GM12878 (cell line): Measurements from ENCODE around the gene CSK. TPM values are rescaled to one million over a fixed set of nuclear protein-coding genes. Genes with fewer than 3 reads are reported as not detected.
A peak's percentile ranks its signal among the peaks of the same experiment; 100 is the strongest.

Experiments used
- ATAC-seq: fragments of 200-7000 bp; cut with Tn5 transposase; 3 replicates; pipeline ENCODE4 v1.9.1; 2020; ENCODE audit warnings: mild to moderate bottlenecking, moderate library complexity
- BruUV-seq: library from RNA; stranded (reverse); fragments of 400-500 nt; replicated peaks from 2 replicates; lab custom pipeline; 2021; lab: Mats Ljungman, UMichigan
- CTCF ChIA-PET: fragments of 300-600 bp; sonication (Branson Sonifier 250); formaldehyde crosslinking; extraction: SDS; loops from one replicate; lab custom pipeline; 2021; ENCODE audit warnings: inconsistent platforms; lab: Yijun Ruan, JAX
- POLR2A ChIA-PET: fragments of 350-600 bp; formaldehyde crosslinking; extraction: SDS; loops from one replicate; lab custom pipeline; 2021; ENCODE audit warnings: inconsistent platforms; lab: Charles Lee
- RAD21 ChIA-PET: fragments of 300-600 bp; sonication (Branson Sonifier 250); formaldehyde crosslinking; loops from one replicate; lab custom pipeline; 2023; ENCODE audit warnings: antibody characterized with exemption; ENCODE audit not compliant: unreplicated experiment; lab: Charles Lee
- SMC1A ChIA-PET: fragments of 300-600 bp; sonication (Branson Sonifier 250); formaldehyde crosslinking; loops from one replicate; lab custom pipeline; 2023; ENCODE audit not compliant: unreplicated experiment, uncharacterized antibody; lab: Charles Lee
- DNase-seq: peaks from one replicate; pipeline ENCODE4 v3.0.0-alpha.2; 2011; ENCODE audit warnings: low read depth, low spot score
- FAIRE-seq: peaks from 3 replicates; lab custom pipeline; 2011; peaks lifted over from hg19 to GRCh38; lab: Jason Lieb, UNC
- H2AFZ ChIP-seq: 2 replicates; pipeline ENCODE4 v1.6.0; 2011; ENCODE audit warnings: low read depth, low read length, control low read depth; ENCODE audit not compliant: control insufficient read depth
- H3K27ac ChIP-seq: 2 replicates; pipeline ENCODE4 v1.5.1; 2011; ENCODE audit warnings: control low read depth; ENCODE audit not compliant: control insufficient read depth, insufficient read depth
- H3K27me3 ChIP-seq, 2 experiments: replicated peaks in 1 of 2; 2 replicates each; pipeline versions ENCODE4 v1.6.0 to v1.6.1; 2011; ENCODE audit warnings: low read length in 1 of 2; ENCODE audit not compliant: control insufficient read depth in 2 of 2, insufficient read depth in 2 of 2
- H3K36me3 ChIP-seq, 2 experiments: 2 replicates each; pipeline ENCODE4 v1.5.1; 2011; ENCODE audit warnings: low read length in 1 of 2; ENCODE audit not compliant: control insufficient read depth in 2 of 2, insufficient read depth in 2 of 2
- H3K4me1 ChIP-seq: 2 replicates; pipeline ENCODE4 v1.6.1; 2011; ENCODE audit warnings: mild to moderate bottlenecking, low read length, moderate library complexity, mixed read lengths; ENCODE audit not compliant: control insufficient read depth, insufficient read depth
- H3K4me2 ChIP-seq: 2 replicates; pipeline ENCODE4 v1.6.0; 2011; ENCODE audit warnings: control low read depth; ENCODE audit not compliant: control insufficient read depth, insufficient read depth
- H3K4me3 ChIP-seq: fragments of 200-600 bp; sonication (generic); 2 replicates; pipeline ENCODE4 v1.5.1; 2016
- H3K79me2 ChIP-seq: 2 replicates; pipeline ENCODE4 v1.6.0; 2011; ENCODE audit warnings: low read length; ENCODE audit not compliant: control insufficient read depth, insufficient read depth
- H3K9ac ChIP-seq: 2 replicates; pipeline ENCODE4 v1.8.0; 2011; ENCODE audit warnings: low read length, control low read depth, mixed read lengths; ENCODE audit not compliant: control insufficient read depth, insufficient read depth
- H3K9me3 ChIP-seq: replicated peaks from 3 replicates; pipeline ENCODE4 v1.5.1; 2011; ENCODE audit warnings: mild to moderate bottlenecking, low read length; ENCODE audit not compliant: control insufficient read depth, insufficient read depth
- H4K20me1 ChIP-seq: 2 replicates; pipeline ENCODE4 v1.6.0; 2011; ENCODE audit not compliant: control insufficient read depth, insufficient read depth
- BACH1 ChIP-seq: fragments of 450-650 bp; IDR thresholded peaks from 2 replicates; pipeline ENCODE4 v1.6.1; 2017; ENCODE audit warnings: mild to moderate bottlenecking, borderline replicate concordance
- CBFB ChIP-seq: IDR thresholded peaks from 2 replicates; pipeline ENCODE4 v1.6.1; 2016; ENCODE audit warnings: antibody characterized with exemption, low read depth
- CREM ChIP-seq: IDR thresholded peaks from 2 replicates; pipeline ENCODE4 v1.6.1; 2014; ENCODE audit warnings: antibody characterized with exemption, low read depth
- HDGF ChIP-seq: fragments of 450-650 bp; IDR thresholded peaks from 2 replicates; pipeline ENCODE4 v1.6.1; 2016; ENCODE audit warnings: antibody characterized with exemption
- IKZF1 ChIP-seq: fragments of 450-650 bp; conservative IDR thresholded peaks from 2 replicates; pipeline ENCODE4 v1.6.1; 2017; ENCODE audit warnings: antibody characterized with exemption, mild to moderate bottlenecking
- LARP7 ChIP-seq: fragments of 450-650 bp; IDR thresholded peaks from 2 replicates; pipeline ENCODE4 v1.6.1; 2017; ENCODE audit warnings: mild to moderate bottlenecking
- MEF2A ChIP-seq: IDR thresholded peaks from 2 replicates; pipeline ENCODE4 v1.6.1; 2011; ENCODE audit warnings: low read depth, mild to moderate bottlenecking, low read length, moderate library complexity; ENCODE audit not compliant: insufficient read depth
- NR2F1 ChIP-seq: fragments of 450-650 bp; conservative IDR thresholded peaks from 2 replicates; pipeline ENCODE4 v1.6.1; 2017; ENCODE audit warnings: mild to moderate bottlenecking
- PAX8 ChIP-seq: fragments of 450-650 bp; IDR thresholded peaks from 2 replicates; pipeline ENCODE4 v1.6.1; 2017; ENCODE audit warnings: mild to moderate bottlenecking, moderate library complexity
- PML ChIP-seq: IDR thresholded peaks from 2 replicates; pipeline ENCODE4 v1.6.1; 2012; ENCODE audit warnings: low read length, inconsistent platforms
- RELA ChIP-seq: fragments of 450-650 bp; IDR thresholded peaks from 2 replicates; pipeline ENCODE4 v1.8.0; 2014; ENCODE audit warnings: borderline replicate concordance; ENCODE audit not compliant: partially characterized antibody
- SPI1 ChIP-seq: IDR thresholded peaks from 2 replicates; pipeline ENCODE4 v1.6.1; 2011; ENCODE audit warnings: low read depth, mild to moderate bottlenecking, low read length, moderate library complexity, borderline replicate concordance; ENCODE audit not compliant: insufficient read depth
- TAF1 ChIP-seq: IDR thresholded peaks from 2 replicates; pipeline ENCODE4 v1.6.1; 2011; ENCODE audit warnings: mild to moderate bottlenecking, low read depth, low read length, borderline replicate concordance
- ZNF207 ChIP-seq: fragments of 450-650 bp; IDR thresholded peaks from 2 replicates; pipeline ENCODE4 v1.6.1; 2014; ENCODE audit warnings: antibody characterized with exemption, mild to moderate bottlenecking, borderline replicate concordance
- WGBS: methylation state at CpG from one replicate; pipeline ENCODE4 v1.1.6; 2016; ENCODE audit warnings: low lambda C conversion rate; ENCODE audit not compliant: insufficient replicate concordance, insufficient coverage; ENCODE audit errors: missing lambda C conversion rate; 5-methylcytosine and 5-hydroxymethylcytosine counted together
- in situ Hi-C: fragments of 300-500 bp; cut with MboI; formaldehyde crosslinking; loops from 9 replicates; pipeline ENCODE4 v1.14.3; 2018; ENCODE audit warnings: mixed read lengths
- intact Hi-C: fragments of 100-400 bp; cut with micrococcal nuclease; formaldehyde crosslinking; loops from one replicate; pipeline ENCODE4 v1.14.2; 2022; ENCODE audit not compliant: unreplicated experiment
- polyA plus RNA-seq, 11 experiments: library from polyadenylated mRNA; depleted of rRNA in 4 of 11; unstranded in 6 of 11; stranded (reverse) in 5 of 11; fragments of >200 nt; fragmentation: Nextera tagmentation in 4 of 11; fragmentation: Illumina TruSeq in 1 of 11; extraction: Ambion mirVana in 4 of 11; extraction: Trizol in 1 of 11; gene quantifications; 1 replicate in 1 of 11; 2 replicates in 10 of 11; pipeline versions ENCODE4 v1.2.1 to v1.2.3, GENCODE V29; 2011 to 2016; ENCODE audit warnings: inconsistent platforms in 2 of 11, missing spikeins in 2 of 11, low read depth in 1 of 11
- total RNA-seq, 4 experiments: library from RNA; depleted of rRNA in 3 of 4; stranded (reverse); fragments of >200 nt in 3 of 4; fragmentation: Illumina TruSeq in 1 of 4; extraction: Trizol in 1 of 4; gene quantifications; 2 replicates each; pipeline versions ENCODE4 v1.2.1 to v1.2.3, GENCODE V29; 2013 to 2021
- TF ChIP-seq, protein P1 (sequence below): IDR thresholded peaks from 2 replicates; pipeline ENCODE4 v1.6.1; 2012; ENCODE audit warnings: low read depth, low read length, improper control_type of control experiment
- TF ChIP-seq, protein P2 (sequence below): fragments of 450-650 bp; IDR thresholded peaks from 2 replicates; pipeline ENCODE4 v1.6.1; 2017; ENCODE audit warnings: mild to moderate bottlenecking, moderate library complexity
- TF ChIP-seq, protein P3 (sequence below): fragments of 450-650 bp; IDR thresholded peaks from 2 replicates; pipeline ENCODE4 v1.6.1; 2017; ENCODE audit warnings: mild to moderate bottlenecking

The CSK gene
- total and polyA plus RNA-seq, 10 of the 15 experiments (the other 5 are each of a cell fraction or from before 2014, with no cell fraction given) = 3.4 to 327 (median 75.8) TPM

DNA sequence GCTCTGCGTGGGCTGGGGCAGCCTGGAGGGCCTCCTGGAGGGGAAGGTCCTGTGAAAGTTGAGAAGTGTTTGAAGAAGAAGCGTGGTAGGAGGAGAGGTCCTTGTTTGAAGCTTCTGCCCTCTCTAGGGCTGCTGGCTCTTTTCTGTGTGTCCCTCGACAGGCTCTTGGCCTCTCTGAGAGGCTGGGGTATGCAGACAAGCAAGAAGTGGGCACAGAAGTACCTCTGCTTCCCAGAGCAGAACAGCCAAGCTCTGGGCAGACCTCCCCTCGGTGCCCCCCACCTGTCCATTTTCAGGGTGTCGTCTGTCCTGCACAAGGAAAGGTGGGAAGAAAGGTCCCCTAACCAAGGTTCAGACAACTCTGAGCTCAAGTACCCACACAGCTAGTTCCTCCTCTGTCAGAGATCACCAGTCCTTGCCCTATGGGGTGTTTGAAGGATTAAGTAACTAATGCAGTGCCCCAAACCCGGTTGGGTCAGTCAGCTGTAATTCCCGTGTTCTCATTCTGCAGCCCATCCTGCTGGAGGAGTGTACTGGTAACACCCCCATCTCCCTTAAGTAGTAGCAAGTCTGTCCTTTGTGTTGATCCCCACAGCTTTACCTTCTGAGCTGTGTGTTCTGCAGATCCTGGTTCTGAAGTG is 6.3 kb downstream of the CSK start:
- peaks cover 62% of the 10 kb centered on the region for H3K4me1 ChIP-seq
- ChIA-PET RAD21 (interaction anchor here (0.7 to 25.2 kb wide), 22 partner anchors 2 to 664 kb away, joined by 3 to 1186 read pairs (median 4); partner anchors contain the start of genes ARID3B, COX5A, CSK and SCAMP5), SMC1A (interaction anchor here (1.1 to 15.7 kb wide), 11 partner anchors 10 to 403 kb away, joined by 3 to 811 read pairs (median 9); partner anchors contain the start of gene CSK), CTCF (interaction anchor here (0.6 to 25.9 kb wide), 19 partner anchors 10 to 403 kb away, joined by 3 to 1288 read pairs (median 3); partner anchors contain the start of genes CSK and FAM219B), POLR2A (interaction anchor here (0.6 to 14.2 kb wide), 17 partner anchors 9 to 403 kb away, joined by 3 to 602 read pairs (median 5); partner anchors contain the start of genes CSK and FAM219B)
- H2AFZ ChIP-seq = no peak overlapping the region
- H3K4me3 ChIP-seq = peak overlapping the region; percentile 77
- H3K27ac ChIP-seq = peak overlapping the region; percentile 96
- intact Hi-C loops (loop anchor here (2.0 to 5.0 kb wide), 2 partner anchors 246 to 319 kb away; partner anchors contain the start of gene ARID3B), in situ Hi-C loops (no loop called here)
- H3K27me3 ChIP-seq = no peaks in the 10 kb centered on the region
- no peaks in the 10 kb centered on the region for H3K9me3 ChIP-seq
- FAIRE-seq = peak; percentile 44
- peaks cover 93% of the 10 kb centered on the region for H3K79me2 ChIP-seq
- ATAC-seq = no peak
- H3K9ac ChIP-seq = peak overlapping the region; percentile 82
- WGBS = 1% methylated on average over 7 of the region's 7 CpGs
- H3K4me2 ChIP-seq = peak overlapping the region; percentile 67
- no peak for DNase-seq
- BruUV-seq = TSS peak; percentile 90
- H3K36me3 ChIP-seq = peaks cover 4 to 12% of the 10 kb centered on the region in 2 experiments; a peak in 3 of 4 replicates
- no peaks in the 10 kb centered on the region for H4K20me1 ChIP-seq
- TF ChIP-seq PAX8 (no peak), LARP7 (peak; percentile 18; the same call in 1 of the 2 replicates), TAF1 (0 out of 2 replicates have a peak, but pooled peaks have one; percentile 3), RELA (peak; percentile 7), CREM (no peak; the same call in 1 of the 2 replicates), MEF2A (no peak), BACH1 (no peak; the same call in none of the 2 replicates), HDGF (0 out of 2 replicates have a peak, but pooled peaks have one; percentile 10), NR2F1 (no peak), SPI1 (no peak), ZNF207 (no peak), PML (no peak), IKZF1 (no peak), CBFB (no peak)
- TF ChIP-seq, protein P1, sequence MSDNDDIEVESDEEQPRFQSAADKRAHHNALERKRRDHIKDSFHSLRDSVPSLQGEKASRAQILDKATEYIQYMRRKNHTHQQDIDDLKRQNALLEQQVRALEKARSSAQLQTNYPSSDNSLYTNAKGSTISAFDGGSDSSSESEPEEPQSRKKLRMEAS = no peak
- TF ChIP-seq, protein P2, sequence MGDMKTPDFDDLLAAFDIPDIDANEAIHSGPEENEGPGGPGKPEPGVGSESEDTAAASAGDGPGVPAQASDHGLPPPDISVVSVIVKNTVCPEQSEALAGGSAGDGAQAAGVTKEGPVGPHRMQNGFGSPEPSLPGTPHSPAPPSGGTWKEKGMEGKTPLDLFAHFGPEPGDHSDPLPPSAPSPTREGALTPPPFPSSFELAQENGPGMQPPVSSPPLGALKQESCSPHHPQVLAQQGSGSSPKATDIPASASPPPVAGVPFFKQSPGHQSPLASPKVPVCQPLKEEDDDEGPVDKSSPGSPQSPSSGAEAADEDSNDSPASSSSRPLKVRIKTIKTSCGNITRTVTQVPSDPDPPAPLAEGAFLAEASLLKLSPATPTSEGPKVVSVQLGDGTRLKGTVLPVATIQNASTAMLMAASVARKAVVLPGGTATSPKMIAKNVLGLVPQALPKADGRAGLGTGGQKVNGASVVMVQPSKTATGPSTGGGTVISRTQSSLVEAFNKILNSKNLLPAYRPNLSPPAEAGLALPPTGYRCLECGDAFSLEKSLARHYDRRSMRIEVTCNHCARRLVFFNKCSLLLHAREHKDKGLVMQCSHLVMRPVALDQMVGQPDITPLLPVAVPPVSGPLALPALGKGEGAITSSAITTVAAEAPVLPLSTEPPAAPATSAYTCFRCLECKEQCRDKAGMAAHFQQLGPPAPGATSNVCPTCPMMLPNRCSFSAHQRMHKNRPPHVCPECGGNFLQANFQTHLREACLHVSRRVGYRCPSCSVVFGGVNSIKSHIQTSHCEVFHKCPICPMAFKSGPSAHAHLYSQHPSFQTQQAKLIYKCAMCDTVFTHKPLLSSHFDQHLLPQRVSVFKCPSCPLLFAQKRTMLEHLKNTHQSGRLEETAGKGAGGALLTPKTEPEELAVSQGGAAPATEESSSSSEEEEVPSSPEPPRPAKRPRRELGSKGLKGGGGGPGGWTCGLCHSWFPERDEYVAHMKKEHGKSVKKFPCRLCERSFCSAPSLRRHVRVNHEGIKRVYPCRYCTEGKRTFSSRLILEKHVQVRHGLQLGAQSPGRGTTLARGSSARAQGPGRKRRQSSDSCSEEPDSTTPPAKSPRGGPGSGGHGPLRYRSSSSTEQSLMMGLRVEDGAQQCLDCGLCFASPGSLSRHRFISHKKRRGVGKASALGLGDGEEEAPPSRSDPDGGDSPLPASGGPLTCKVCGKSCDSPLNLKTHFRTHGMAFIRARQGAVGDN = no peak
- TF ChIP-seq, protein P3, sequence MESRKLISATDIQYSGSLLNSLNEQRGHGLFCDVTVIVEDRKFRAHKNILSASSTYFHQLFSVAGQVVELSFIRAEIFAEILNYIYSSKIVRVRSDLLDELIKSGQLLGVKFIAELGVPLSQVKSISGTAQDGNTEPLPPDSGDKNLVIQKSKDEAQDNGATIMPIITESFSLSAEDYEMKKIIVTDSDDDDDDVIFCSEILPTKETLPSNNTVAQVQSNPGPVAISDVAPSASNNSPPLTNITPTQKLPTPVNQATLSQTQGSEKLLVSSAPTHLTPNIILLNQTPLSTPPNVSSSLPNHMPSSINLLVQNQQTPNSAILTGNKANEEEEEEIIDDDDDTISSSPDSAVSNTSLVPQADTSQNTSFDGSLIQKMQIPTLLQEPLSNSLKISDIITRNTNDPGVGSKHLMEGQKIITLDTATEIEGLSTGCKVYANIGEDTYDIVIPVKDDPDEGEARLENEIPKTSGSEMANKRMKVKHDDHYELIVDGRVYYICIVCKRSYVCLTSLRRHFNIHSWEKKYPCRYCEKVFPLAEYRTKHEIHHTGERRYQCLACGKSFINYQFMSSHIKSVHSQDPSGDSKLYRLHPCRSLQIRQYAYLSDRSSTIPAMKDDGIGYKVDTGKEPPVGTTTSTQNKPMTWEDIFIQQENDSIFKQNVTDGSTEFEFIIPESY = no peak
